Spleen (tissue), 7 donors: ENCODE measurements around the gene HMGB3.

ENCODE experiments used
- CTCF ChIP-seq, 11 experiments: fragments of 200-600 bp in 7 of 11; fragments of 450-650 bp in 4 of 11; sonication (generic) in 4 of 11; IDR thresholded peaks in 8 of 11; conservative IDR thresholded peaks in 3 of 11; 1 replicate in 7 of 11; 2 replicates in 4 of 11; pipeline versions ENCODE4 v1.4.0 to v1.8.0; 2016 to 2021; ENCODE audit warnings: antibody characterized with exemption in 11 of 11, inconsistent platforms in 4 of 11, mild to moderate bottlenecking in 1 of 11
- POLR2A ChIP-seq, 3 donors: fragments of 450-650 bp; IDR thresholded peaks; one replicate each; pipeline ENCODE4 v1.5.1; 2017; ENCODE audit warnings: antibody characterized with exemption in 3 of 3, mild to moderate bottlenecking in 1 of 3
- donor health status: DM: no; HTN: no; CAD: no; lungs with moderate emphysema.
- donor health status: DM: no; HTN: no; CAD: no.
- donor health status: DM: no; HTN: no; CAD: no.

DNA sequence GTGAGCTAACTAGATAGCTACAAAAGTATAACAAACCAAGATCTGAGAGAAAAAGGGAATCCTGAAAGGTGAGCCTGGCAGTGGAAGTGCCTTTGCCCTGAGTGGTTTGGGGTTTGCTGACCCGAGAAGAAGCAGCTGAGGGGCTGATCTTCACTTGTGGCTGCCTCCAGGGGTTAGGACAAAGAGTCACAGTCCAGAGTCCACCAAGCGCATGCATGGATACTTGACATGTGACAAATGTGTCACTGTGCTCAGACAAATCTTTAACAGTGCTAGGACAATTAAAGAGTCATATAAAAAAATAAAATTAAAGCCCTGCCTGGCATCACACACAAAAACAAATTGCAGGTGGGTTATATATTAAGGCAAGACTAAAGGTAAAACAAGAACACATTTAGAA is 26.4 kb downstream of the HMGB3 start:
- TF ChIP-seq CTCF (IDR thresholded peaks at IDR 0.05 in 8 of 11, conservative IDR thresholded peaks at IDR 0.05 in 3 of 11) (no peak), POLR2A (IDR thresholded peaks at IDR 0.05) (no peak)
